Measurements from ENCODE around the gene SSU72. TPM values are rescaled to one million over a fixed set of nuclear protein-coding genes. Genes with fewer than 3 reads are reported as not detected.
"Not testable (repeated sequence)": the region's sequence is repeated elsewhere in the genome, so short reads cannot be mapped to it uniquely, and the experiment has no call there.

Gene SSU72
- polyA plus RNA-seq, 1 donor from 2014 or later, result 56.2 TPM

GRCh38 chr1:1559066-1559465 is 15.6 kb downstream of the SSU72 start:
- Histone ChIP-seq H4K20me1 (ENCODE audit: insufficient read depth) (no peaks in the 10 kb centered on the region), H3K79me2 (replicated peaks; ENCODE audit: insufficient read depth, low read length) (no peaks in the 10 kb centered on the region)
- TF ChIP-seq RAD21 (conservative IDR thresholded peaks at IDR 0.05) (no peak), EZH2 (IDR thresholded peaks at IDR 0.05; ENCODE audit: borderline replicate concordance, insufficient read depth, low read length, poor library complexity, severe bottlenecking) (no peak)

GRCh38 chr1:1558591-1558990 is 16.1 kb downstream of the SSU72 start:
- H3K27me3 ChIP-seq (ENCODE audit: insufficient read depth, low read depth, low read length), result no peaks in the 10 kb centered on the region
- no peaks in the 10 kb centered on the region for H3K79me2 ChIP-seq (replicated peaks; ENCODE audit: insufficient read depth, low read length)
- no peak overlapping the region for H3K9ac ChIP-seq (ENCODE audit: low read length)
- TF ChIP-seq REST (IDR thresholded peaks at IDR 0.05; ENCODE audit: borderline replicate concordance) (no peak), MXI1 (conservative IDR thresholded peaks at IDR 0.05; ENCODE audit: poor library complexity, severe bottlenecking) (no peak), SMC3 (conservative IDR thresholded peaks at IDR 0.05; ENCODE audit: poor library complexity) (no peak), TAF1 (IDR thresholded peaks at IDR 0.05; ENCODE audit: low read depth) (no peak), POLR2AphosphoS5 (IDR thresholded peaks at IDR 0.05) (no peak), CTCF (IDR thresholded peaks at IDR 0.05; ENCODE audit: poor library complexity, severe bottlenecking) (no peak), RAD21 (conservative IDR thresholded peaks at IDR 0.05) (no peak), EZH2 (IDR thresholded peaks at IDR 0.05; ENCODE audit: borderline replicate concordance, insufficient read depth, low read length, poor library complexity, severe bottlenecking) (no peak)
- no peak overlapping the region for H3K27ac ChIP-seq (ENCODE audit: low read length)
- no peak overlapping the region for H3K4me2 ChIP-seq (ENCODE audit: low read length)
- H3K4me3 ChIP-seq (ENCODE audit: low read length), result no peak overlapping the region
- no peaks in the 10 kb centered on the region for H3F3A ChIP-seq (ENCODE audit: insufficient read depth, low read length, poor library complexity, severe bottlenecking)
- H3K9me2 ChIP-seq (ENCODE audit: insufficient read depth, low read length), result no peaks in the 10 kb centered on the region
- H3K36me3 ChIP-seq (ENCODE audit: insufficient read depth, low read length), result no peaks in the 10 kb centered on the region
- no peaks in the 10 kb centered on the region for H4K20me1 ChIP-seq (ENCODE audit: insufficient read depth)
- H3K9me3 ChIP-seq (ENCODE audit: low read length), result no peaks in the 10 kb centered on the region
- no peak overlapping the region for H2AFZ ChIP-seq (ENCODE audit: low read depth, low read length)

More at GRCh38 chr1:1559066-1559465, 15.6 kb downstream of the SSU72 start:
- H3K9me3 ChIP-seq (ENCODE audit: low read length), result no peaks in the 10 kb centered on the region
- no peaks in the 10 kb centered on the region for H3F3A ChIP-seq (ENCODE audit: insufficient read depth, low read length, poor library complexity, severe bottlenecking)
- peaks cover under 1% of the 10 kb centered on the region for H3K36me3 ChIP-seq (ENCODE audit: insufficient read depth, low read length)
- no peak overlapping the region for H2AFZ ChIP-seq (ENCODE audit: low read depth, low read length)
- no peaks in the 10 kb centered on the region for H3K27me3 ChIP-seq (ENCODE audit: insufficient read depth, low read depth, low read length)
- H3K9me2 ChIP-seq (ENCODE audit: insufficient read depth, low read length), result no peaks in the 10 kb centered on the region
- no peak overlapping the region for H3K9ac ChIP-seq (ENCODE audit: low read length)
- H3K27ac ChIP-seq (ENCODE audit: low read length), result no peak overlapping the region
- no peak overlapping the region for H3K4me2 ChIP-seq (ENCODE audit: low read length)
- no peak overlapping the region for H3K4me3 ChIP-seq (ENCODE audit: low read length)

- not testable (repeated sequence) for H3K27me3 ChIP-seq (ENCODE audit: insufficient read depth, low read depth, low read length); H3K36me3 ChIP-seq (ENCODE audit: insufficient read depth, low read length); H3K9ac ChIP-seq (ENCODE audit: low read length); H3K9me2 ChIP-seq (ENCODE audit: insufficient read depth, low read length); H3K9me3 ChIP-seq (ENCODE audit: low read length); H3K4me3 ChIP-seq (ENCODE audit: low read length); H2AFZ ChIP-seq (ENCODE audit: low read depth, low read length); H3K4me2 ChIP-seq (ENCODE audit: low read length); H3K79me2 ChIP-seq (replicated peaks; ENCODE audit: insufficient read depth, low read length); H3K27ac ChIP-seq (ENCODE audit: low read length); H3F3A ChIP-seq (ENCODE audit: insufficient read depth, low read length, poor library complexity, severe bottlenecking); H4K20me1 ChIP-seq (ENCODE audit: insufficient read depth)
Observed at GRCh38 chr1:1557688-1558087, 17.0 kb downstream of the SSU72 start.

GRCh38 chr1:1556961-1557360 is 17.7 kb downstream of the SSU72 start:
- not testable (repeated sequence) for H3K79me2 ChIP-seq (replicated peaks; ENCODE audit: insufficient read depth, low read length); H3K9me2 ChIP-seq (ENCODE audit: insufficient read depth, low read length); H2AFZ ChIP-seq (ENCODE audit: low read depth, low read length); H3K36me3 ChIP-seq (ENCODE audit: insufficient read depth, low read length); H3F3A ChIP-seq (ENCODE audit: insufficient read depth, low read length, poor library complexity, severe bottlenecking); H3K4me2 ChIP-seq (ENCODE audit: low read length); H4K20me1 ChIP-seq (ENCODE audit: insufficient read depth); H3K4me3 ChIP-seq (ENCODE audit: low read length); H3K27ac ChIP-seq (ENCODE audit: low read length); H3K9ac ChIP-seq (ENCODE audit: low read length); H3K9me3 ChIP-seq (ENCODE audit: low read length); H3K27me3 ChIP-seq (ENCODE audit: insufficient read depth, low read depth, low read length)

Data from neural cell (in vitro differentiated cells).